PC-9 (cell line): ENCODE results near the gene P2RX5.

Experiments used
- EZH2 ChIP-seq: fragments of 200-600 bp; sonication (generic); IDR thresholded peaks from 2 replicates; pipeline ENCODE4 v1.8.0; 2017; ENCODE audit warnings: antibody characterized with exemption, low read depth
- TF ChIP-seq, protein P1 (sequence below): fragments of 200-600 bp; sonication (generic); conservative IDR thresholded peaks from 2 replicates; pipeline ENCODE4 v1.6.1; 2017; ENCODE audit warnings: mixed run types, antibody characterized with exemption, mild to moderate bottlenecking, moderate library complexity

DNA sequence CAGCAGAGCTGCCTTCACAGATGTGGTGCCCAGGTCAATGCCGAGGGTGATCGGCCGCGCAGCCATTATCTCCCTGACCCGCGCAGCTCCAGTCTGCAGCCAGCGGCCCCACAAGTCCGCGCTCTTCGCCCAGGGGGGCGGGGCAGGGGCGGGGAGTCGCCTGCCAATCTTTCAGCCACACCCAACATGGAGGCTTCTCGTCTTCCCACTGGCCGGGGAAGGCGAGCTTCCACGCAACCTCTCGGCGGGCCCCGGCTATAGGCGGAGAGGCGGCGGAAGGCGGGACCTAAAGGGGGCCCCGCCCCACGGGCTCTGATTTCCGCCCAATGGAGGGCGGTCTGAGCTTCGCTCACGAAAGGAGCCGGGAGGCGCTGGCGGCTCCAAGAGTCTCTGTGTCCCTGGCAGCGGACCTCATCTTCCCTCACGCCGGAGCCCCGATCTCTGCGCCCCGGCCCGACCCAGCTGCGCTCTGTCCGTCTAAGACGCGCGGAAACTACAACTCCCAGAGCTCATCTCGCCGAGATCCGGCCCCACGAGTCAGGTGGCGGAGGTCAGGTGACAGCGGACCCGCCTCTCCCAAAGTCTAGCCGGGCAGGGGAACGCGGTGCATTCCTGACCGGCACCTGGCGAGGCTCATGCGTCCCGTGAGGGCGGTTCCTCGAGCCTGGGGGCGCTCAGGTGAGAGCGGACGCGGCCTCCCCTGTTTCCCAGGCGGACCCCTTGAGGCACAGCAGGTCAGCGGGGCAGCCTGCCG, 59.6 kb downstream of the P2RX5 start, which contains the start of the genes CTNS and SHPK:
- TF ChIP-seq, protein P1, sequence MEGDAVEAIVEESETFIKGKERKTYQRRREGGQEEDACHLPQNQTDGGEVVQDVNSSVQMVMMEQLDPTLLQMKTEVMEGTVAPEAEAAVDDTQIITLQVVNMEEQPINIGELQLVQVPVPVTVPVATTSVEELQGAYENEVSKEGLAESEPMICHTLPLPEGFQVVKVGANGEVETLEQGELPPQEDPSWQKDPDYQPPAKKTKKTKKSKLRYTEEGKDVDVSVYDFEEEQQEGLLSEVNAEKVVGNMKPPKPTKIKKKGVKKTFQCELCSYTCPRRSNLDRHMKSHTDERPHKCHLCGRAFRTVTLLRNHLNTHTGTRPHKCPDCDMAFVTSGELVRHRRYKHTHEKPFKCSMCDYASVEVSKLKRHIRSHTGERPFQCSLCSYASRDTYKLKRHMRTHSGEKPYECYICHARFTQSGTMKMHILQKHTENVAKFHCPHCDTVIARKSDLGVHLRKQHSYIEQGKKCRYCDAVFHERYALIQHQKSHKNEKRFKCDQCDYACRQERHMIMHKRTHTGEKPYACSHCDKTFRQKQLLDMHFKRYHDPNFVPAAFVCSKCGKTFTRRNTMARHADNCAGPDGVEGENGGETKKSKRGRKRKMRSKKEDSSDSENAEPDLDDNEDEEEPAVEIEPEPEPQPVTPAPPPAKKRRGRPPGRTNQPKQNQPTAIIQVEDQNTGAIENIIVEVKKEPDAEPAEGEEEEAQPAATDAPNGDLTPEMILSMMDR, result no peak
- TF ChIP-seq EZH2, result no peak
